SJSA1 (cell line): ENCODE results near the gene CFAP210. TPM values are rescaled to one million over a fixed set of nuclear protein-coding genes. Genes with fewer than 3 reads are reported as not detected.

Experiments
- DNase-seq, 2 experiments: peaks; one replicate each; pipeline ENCODE4 v3.0.0-alpha.2; 2015 to 2020; ENCODE audit warnings: low spot score in 2 of 2, low read depth in 1 of 2
- H3K27ac ChIP-seq: fragments of 250-450 bp; sonication (Bioruptor Pico); 2 replicates; pipeline ENCODE4 v1.5.1; 2020; ENCODE audit warnings: mild to moderate bottlenecking, moderate library complexity
- H3K27me3 ChIP-seq: fragments of 250-450 bp; sonication (Bioruptor Pico); replicated peaks from 2 replicates; pipeline ENCODE4 v1.5.1; 2020; ENCODE audit warnings: mild to moderate bottlenecking, moderate library complexity
- H3K36me3 ChIP-seq: fragments of 250-450 bp; sonication (Bioruptor Pico); 2 replicates; pipeline ENCODE4 v1.5.1; 2020; ENCODE audit warnings: mild to moderate bottlenecking
- H3K4me1 ChIP-seq: fragments of 250-450 bp; sonication (Bioruptor Pico); replicated peaks from 2 replicates; pipeline ENCODE4 v1.6.1; 2021; ENCODE audit warnings: mild to moderate bottlenecking
- H3K4me3 ChIP-seq: fragments of 250-450 bp; sonication (Bioruptor Pico); 2 replicates; pipeline ENCODE4 v1.5.1; 2020; ENCODE audit warnings: mild to moderate bottlenecking
- H3K9me3 ChIP-seq: fragments of 250-450 bp; sonication (Bioruptor Pico); replicated peaks from 2 replicates; pipeline ENCODE4 v1.5.1; 2020; ENCODE audit warnings: mild to moderate bottlenecking
- total RNA-seq: library from RNA; depleted of rRNA; stranded (reverse); fragments of >200 nt; shearing (Covaris generic); gene quantifications from 2 replicates; pipeline ENCODE4 v1.2.3, GENCODE V29; 2014

Gene CFAP210
- total RNA-seq, 1 experiment from 2014 or later = not detected

GRCh38 chr2:169676850-169677249 is 17.4 kb downstream of the CFAP210 start:
- H3K27ac ChIP-seq = no peak overlapping the region

GRCh38 chr2:169676357-169676756 is 17.8 kb downstream of the CFAP210 start:
- H3K4me1 ChIP-seq = no peaks in the 10 kb centered on the region
- peaks cover 8% of the 10 kb centered on the region for H3K27me3 ChIP-seq
- no peaks in the 10 kb centered on the region for H3K9me3 ChIP-seq
- DNase-seq = no peak
- no peak overlapping the region for H3K27ac ChIP-seq
- no peak overlapping the region for H3K4me3 ChIP-seq
- H3K36me3 ChIP-seq = no peaks in the 10 kb centered on the region

More at GRCh38 chr2:169676850-169677249, 17.4 kb downstream of the CFAP210 start:
- Histone ChIP-seq H3K9me3 (no peaks in the 10 kb centered on the region), H3K36me3 (no peaks in the 10 kb centered on the region), H3K4me1 (no peaks in the 10 kb centered on the region), H3K27me3 (peaks cover 8% of the 10 kb centered on the region), H3K4me3 (no peak overlapping the region)
- no peak for DNase-seq

- H3K4me3 ChIP-seq = no peak overlapping the region
- peaks cover 8% of the 10 kb centered on the region for H3K27me3 ChIP-seq
- no peak overlapping the region for H3K27ac ChIP-seq
- no peaks in the 10 kb centered on the region for H3K36me3 ChIP-seq
- H3K4me1 ChIP-seq = no peaks in the 10 kb centered on the region
- no peaks in the 10 kb centered on the region for H3K9me3 ChIP-seq
- DNase-seq = no peak
Measured at GRCh38 chr2:169673921-169674320, 20.3 kb downstream of the CFAP210 start.

GRCh38 chr2:169673106-169673505 is 21.1 kb downstream of the CFAP210 start:
- DNase-seq = no peak
- no peaks in the 10 kb centered on the region for H3K36me3 ChIP-seq
- no peaks in the 10 kb centered on the region for H3K9me3 ChIP-seq
- H3K4me1 ChIP-seq = no peaks in the 10 kb centered on the region
- H3K27ac ChIP-seq = no peak overlapping the region
- no peak overlapping the region for H3K4me3 ChIP-seq
- peaks cover 8% of the 10 kb centered on the region for H3K27me3 ChIP-seq

GRCh38 chr2:169672406-169672805 is 21.8 kb downstream of the CFAP210 start:
- Histone ChIP-seq H3K4me1 (no peaks in the 10 kb centered on the region), H3K4me3 (no peak overlapping the region)

GRCh38 chr2:169670937-169671336 is 23.3 kb downstream of the CFAP210 start:
- H3K4me1 ChIP-seq = no peaks in the 10 kb centered on the region
- peaks cover 8% of the 10 kb centered on the region for H3K27me3 ChIP-seq
- no peaks in the 10 kb centered on the region for H3K36me3 ChIP-seq
- DNase-seq = no peak
- no peak overlapping the region for H3K4me3 ChIP-seq
- no peaks in the 10 kb centered on the region for H3K9me3 ChIP-seq
- no peak overlapping the region for H3K27ac ChIP-seq

More at GRCh38 chr2:169672406-169672805, 21.8 kb downstream of the CFAP210 start:
- H3K27ac ChIP-seq = no peak overlapping the region
- DNase-seq = no peak
- peaks cover 8% of the 10 kb centered on the region for H3K27me3 ChIP-seq
- no peaks in the 10 kb centered on the region for H3K9me3 ChIP-seq
- no peaks in the 10 kb centered on the region for H3K36me3 ChIP-seq

- Histone ChIP-seq H3K4me1 (no peaks in the 10 kb centered on the region), H3K27ac (no peak overlapping the region), H3K36me3 (no peaks in the 10 kb centered on the region), H3K9me3 (no peaks in the 10 kb centered on the region), H3K27me3 (peaks cover 8% of the 10 kb centered on the region), H3K4me3 (no peak overlapping the region)
- DNase-seq = no peak
Measured at GRCh38 chr2:169670215-169670651, 24.0 kb downstream of the CFAP210 start.

- Histone ChIP-seq H3K9me3 (no peaks in the 10 kb centered on the region), H3K36me3 (no peaks in the 10 kb centered on the region), H3K27me3 (no peaks in the 10 kb centered on the region), H3K27ac (no peak overlapping the region), H3K4me3 (no peak overlapping the region), H3K4me1 (no peaks in the 10 kb centered on the region)
- no peak for DNase-seq
Measured at GRCh38 chr2:169667583-169667982, 26.6 kb downstream of the CFAP210 start.

- no peaks in the 10 kb centered on the region for H3K4me1 ChIP-seq
- no peaks in the 10 kb centered on the region for H3K27me3 ChIP-seq
- no peak for DNase-seq
- H3K27ac ChIP-seq = no peak overlapping the region
- H3K9me3 ChIP-seq = no peaks in the 10 kb centered on the region
- no peaks in the 10 kb centered on the region for H3K36me3 ChIP-seq
- H3K4me3 ChIP-seq = no peak overlapping the region
Measured at GRCh38 chr2:169664978-169665930, 29.0 kb downstream of the CFAP210 start.

GRCh38 chr2:169664600-169664977 is 29.6 kb downstream of the CFAP210 start:
- Histone ChIP-seq H3K27me3 (no peaks in the 10 kb centered on the region), H3K4me1 (no peaks in the 10 kb centered on the region), H3K4me3 (no peak overlapping the region), H3K27ac (no peak overlapping the region), H3K9me3 (no peaks in the 10 kb centered on the region), H3K36me3 (no peaks in the 10 kb centered on the region)
- no peak for DNase-seq

GRCh38 chr2:169663247-169663646 is 31.0 kb downstream of the CFAP210 start:
- Histone ChIP-seq H3K9me3 (no peaks in the 10 kb centered on the region), H3K27me3 (peaks cover under 1% of the 10 kb centered on the region), H3K27ac (no peak overlapping the region), H3K4me1 (no peaks in the 10 kb centered on the region), H3K36me3 (no peaks in the 10 kb centered on the region), H3K4me3 (no peak overlapping the region)
- no peak for DNase-seq

- Histone ChIP-seq H3K27ac (no peak overlapping the region), H3K27me3 (peaks cover 6% of the 10 kb centered on the region), H3K4me1 (no peaks in the 10 kb centered on the region), H3K4me3 (no peak overlapping the region), H3K36me3 (no peaks in the 10 kb centered on the region), H3K9me3 (no peaks in the 10 kb centered on the region)
- DNase-seq = no peak
Measured at GRCh38 chr2:169662744-169663143, 31.5 kb downstream of the CFAP210 start.

- DNase-seq = no peak
Measured at GRCh38 chr2:169661265-169661664, 32.9 kb downstream of the CFAP210 start.

GRCh38 chr2:169659320-169659719 is 34.9 kb downstream of the CFAP210 start:
- Histone ChIP-seq H3K4me1 (no peaks in the 10 kb centered on the region), H3K27ac (no peak overlapping the region), H3K27me3 (peaks cover 6% of the 10 kb centered on the region), H3K9me3 (no peaks in the 10 kb centered on the region), H3K36me3 (no peaks in the 10 kb centered on the region), H3K4me3 (no peak overlapping the region)
- no peak for DNase-seq

More at GRCh38 chr2:169661265-169661664, 32.9 kb downstream of the CFAP210 start:
- H3K9me3 ChIP-seq = no peaks in the 10 kb centered on the region
- H3K4me1 ChIP-seq = no peaks in the 10 kb centered on the region
- no peaks in the 10 kb centered on the region for H3K36me3 ChIP-seq
- H3K4me3 ChIP-seq = no peak overlapping the region
- peaks cover 6% of the 10 kb centered on the region for H3K27me3 ChIP-seq
- no peak overlapping the region for H3K27ac ChIP-seq
